SK-N-DZ (cell line): Measurements from ENCODE around the gene SENP1.

Source experiments
- DNase-seq: peaks from one replicate; pipeline ENCODE4 v3.0.0-alpha.2; 2015; ENCODE audit warnings: low spot score

SENP1 gene

DNA sequence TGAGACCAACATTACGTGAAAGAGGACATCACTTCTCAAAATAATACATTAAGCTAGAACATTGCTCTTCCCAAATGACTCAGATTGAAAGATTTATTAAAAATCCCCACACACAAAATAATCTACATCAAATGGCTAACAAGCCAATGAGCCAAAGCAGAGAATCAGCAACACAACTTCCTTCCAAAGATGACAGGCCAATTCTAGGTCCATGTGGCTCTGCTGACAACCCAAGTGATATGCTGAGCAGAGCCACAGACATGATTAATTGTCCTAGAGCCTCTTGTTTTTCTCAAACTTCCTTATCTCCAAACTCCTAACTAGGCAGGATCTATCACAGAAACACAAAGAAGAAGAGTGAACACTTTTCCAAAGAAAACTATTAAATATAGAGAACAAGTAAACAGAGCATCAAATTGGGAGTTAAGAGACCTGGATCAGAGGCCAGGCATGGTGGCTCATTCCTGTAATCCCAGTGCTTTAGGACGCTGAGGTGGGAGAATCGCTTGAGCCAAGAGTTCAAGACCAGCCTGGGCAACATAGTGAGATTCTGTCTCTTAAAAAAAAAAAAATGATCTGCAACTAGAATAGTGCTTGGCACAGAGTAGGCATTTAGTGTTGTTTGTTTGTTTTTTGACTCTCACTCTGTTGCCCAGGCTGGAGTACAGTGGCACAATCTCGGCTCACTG is 38.5 kb downstream of the SENP1 start:
- DNase-seq: no peak

DNA sequence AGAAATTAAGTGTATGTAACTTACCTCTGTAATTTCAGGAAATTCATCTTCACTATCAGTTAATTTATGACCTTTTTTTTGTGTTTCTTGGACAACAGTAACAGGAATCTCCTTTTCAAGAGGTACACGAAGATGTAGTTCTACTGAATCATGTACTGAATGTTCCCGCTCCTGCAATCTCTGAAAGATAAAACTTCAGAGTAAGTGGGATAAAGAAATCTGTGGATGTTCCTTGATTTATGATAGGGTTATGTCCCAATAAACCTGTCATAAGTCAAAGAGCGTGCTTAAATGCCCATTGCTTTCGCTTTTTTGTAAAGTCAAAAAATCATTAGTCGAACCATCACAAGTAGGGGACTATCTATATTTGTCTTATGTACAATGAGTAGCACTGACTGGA is 40.8 kb downstream of the SENP1 start:
- DNase-seq: no peak

DNA sequence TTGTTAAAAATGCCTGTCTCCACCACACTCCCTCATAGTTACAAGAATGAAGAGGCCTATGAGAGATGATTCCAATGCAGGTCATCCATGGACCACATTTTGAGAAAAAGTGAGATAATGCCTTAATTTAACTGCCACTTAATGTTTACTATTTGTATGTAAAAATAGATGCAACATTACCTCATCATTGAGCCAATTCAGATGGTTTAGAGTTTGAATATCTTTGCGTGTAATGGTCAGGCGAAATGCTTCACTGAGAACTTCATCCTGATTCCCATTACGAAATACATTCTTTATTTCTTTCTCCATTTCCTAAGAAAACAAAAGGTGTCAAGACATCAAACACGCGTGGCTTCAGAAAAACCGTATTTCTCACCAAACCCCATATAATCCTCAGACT is 42.3 kb downstream of the SENP1 start:
- DNase-seq: no peak

DNA sequence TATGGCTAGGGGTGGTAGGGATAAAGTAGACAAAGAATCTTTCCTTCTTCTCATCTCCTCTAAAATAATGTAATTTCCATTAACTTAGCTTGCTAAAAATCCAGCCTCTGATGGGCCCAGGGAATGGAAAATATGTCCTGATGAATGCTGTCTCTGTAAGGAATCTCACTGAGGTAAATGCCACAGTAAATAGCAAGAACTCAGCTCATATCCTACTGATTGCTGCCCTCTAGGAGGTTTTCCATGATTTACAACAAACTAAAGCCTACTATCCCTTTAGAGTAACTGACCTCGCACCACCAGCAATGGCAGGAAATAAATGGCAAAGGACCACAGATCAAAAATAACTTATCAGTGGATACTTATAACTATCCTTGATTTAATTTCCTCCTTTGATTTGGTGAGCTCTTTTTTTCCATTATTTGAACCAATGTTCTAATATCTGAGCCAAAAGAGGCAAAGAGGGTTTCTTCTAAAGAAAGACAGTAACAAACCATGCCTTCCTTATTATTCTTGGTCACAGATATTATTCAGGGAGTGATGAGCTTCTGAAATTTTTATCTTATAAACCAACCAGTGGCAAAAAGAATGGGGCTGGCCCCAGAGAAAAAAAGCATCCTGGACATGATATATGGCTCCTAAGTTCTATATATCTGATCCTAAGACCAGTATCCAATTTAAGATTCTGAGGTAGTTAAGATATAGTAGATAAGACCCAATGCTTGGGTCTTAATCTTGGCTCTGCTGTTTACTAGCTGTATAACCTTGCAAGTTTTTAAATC is 43.8 kb downstream of the SENP1 start:
- DNase-seq: no peak

DNA sequence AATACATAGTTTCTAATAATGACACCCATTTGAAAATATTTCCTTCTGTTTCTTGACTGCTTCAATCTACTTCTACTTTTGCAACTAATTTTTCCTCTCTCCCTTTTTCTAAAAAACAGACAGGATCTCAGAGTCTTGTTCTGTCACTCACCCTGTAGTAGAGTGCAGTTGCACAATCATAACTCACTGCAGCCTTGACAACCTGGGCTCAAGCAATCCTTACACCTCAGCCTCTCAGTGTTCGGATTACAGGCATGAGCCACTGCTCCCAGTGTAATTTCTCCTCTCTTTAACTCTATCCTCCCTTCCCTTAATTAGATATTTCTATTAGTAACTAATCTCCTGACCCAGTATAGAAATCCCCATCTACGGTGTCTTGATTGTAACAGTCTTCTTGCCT is 45.4 kb downstream of the SENP1 start:
- no peak for DNase-seq

DNA sequence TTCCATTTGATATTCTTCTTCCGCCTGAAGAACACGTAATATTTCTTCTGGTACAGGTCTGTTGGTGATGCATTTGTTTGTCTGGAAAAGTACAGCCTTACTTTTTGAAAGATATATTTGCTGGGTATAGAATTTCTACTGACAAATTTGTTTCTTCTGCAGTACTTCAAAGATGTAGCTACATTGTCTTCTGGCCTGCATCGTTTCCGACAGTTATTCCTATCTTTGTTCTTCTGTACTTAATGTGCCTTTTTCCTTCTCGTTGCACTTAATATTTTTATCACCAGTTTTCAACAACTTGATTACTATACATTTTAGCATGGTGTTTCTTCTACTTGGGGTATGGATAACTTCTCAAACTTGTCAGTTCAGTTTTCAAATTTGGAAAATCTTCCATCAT is 47.1 kb downstream of the SENP1 start:
- DNase-seq: no peak

DNA sequence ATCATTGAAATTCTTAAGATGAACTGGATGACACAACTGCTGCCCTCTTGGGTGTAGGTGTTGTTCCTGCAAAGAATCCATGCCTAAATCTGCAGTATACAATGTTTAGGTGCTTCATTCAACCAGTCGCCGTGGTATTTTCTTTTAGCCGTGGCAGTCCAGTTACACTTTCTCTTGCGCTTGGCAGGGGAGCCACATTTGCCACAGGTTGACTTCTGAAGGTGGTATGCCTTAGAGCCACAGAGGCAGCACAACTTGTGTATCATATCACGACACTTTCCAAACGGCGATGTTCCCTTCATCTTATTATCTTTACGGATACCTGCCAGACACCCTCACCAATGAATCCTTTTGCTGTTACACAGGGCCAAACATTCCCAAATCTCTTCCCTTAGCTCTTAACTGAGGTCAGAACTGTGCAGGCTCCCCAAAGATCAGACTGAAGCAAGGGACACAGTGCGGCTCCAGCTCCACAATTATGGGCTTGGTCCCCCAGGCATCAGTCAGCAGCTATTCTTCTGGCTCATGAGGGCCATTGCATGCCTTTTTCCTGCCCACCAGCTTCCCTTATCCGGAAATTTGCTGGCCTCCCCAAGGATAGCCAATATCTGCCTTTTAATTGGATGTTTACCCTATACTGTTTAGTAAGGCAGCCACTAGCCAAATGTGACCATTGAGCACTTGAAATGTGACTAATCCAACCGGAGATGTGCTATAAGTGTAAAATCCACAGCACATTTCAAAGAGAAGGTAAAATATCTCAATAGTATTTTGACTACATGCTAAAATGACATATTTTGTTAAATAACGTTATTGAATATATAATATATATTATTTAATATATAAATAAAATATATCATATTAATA is 50.7 kb downstream of the SENP1 start:
- DNase-seq: peak; percentile 12

DNA sequence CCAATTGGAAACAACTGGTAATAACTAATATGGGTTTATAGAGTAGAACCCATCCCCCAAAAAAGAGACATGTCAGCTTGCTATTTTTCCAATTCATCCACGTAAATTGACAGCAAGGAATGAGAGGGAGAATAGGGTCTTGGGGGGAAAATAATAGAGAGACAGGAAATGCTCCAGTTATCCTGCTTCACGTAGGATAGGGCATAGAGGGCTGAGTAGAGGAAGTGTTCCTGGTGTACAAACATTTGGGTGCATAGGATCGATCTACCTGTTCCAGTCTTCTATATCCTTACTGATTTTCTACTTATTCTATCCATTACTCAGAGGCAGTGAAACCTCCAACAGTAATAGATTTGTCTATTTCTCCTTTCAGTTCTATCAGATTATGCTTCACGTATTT is 52.0 kb downstream of the SENP1 start:
- DNase-seq: no peak

DNA sequence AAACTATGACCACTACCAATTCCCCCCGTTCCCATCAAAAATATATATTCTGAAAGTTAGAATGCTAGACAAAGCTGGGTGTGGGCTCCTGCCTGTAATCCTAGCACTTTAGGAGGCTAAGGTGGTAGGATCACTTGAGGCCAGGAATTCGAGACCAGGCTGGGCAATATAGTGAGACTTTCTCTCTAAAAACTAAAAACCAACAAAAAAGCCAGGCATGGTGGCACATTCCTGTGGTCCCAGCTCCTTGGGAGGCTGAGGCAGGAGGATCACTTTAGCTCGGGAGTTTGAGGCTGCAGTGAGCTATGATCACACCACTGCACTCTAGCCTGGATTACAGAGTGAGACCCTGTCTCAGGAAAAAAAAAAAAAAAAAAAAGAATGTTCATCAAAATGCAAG is 52.8 kb downstream of the SENP1 start:
- DNase-seq: no peak

DNA sequence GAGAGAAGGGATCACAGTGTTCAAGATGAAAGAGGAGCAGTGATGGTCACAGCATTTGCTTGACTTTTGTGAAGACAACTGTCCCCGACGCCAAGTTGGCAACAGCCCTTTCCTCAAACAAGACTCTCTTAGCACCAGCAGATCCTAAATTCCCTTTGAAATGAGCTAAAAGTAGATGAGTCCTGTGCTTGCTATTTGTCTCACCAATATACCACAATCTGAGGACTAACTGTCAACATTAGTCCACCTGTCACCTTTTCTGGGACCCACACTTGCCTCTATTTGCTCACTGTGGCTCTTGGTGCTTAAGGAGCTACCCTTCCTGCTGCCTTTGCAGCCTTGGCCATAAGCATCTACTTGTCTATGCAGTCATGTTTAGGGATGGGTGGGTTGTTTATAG is 54.2 kb downstream of the SENP1 start:
- DNase-seq: no peak

DNA sequence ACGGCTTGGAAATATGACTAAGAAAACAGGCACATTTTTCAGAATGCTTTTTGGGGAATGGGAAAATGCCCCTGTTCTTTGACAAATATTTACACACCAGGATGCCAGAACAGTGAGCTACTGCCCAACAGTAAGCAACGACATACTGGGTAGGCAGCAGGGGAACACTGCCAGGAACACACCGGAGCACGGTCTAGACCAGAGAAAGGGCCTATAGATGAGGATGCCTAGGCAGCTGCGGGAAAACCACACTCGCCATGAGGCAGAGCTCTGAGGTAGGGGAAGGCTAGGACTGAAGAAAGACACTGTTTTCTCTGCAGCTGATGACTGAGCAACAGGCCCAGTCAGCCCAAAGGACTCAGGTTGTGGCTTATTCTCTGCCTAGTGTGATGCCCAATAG is 55.7 kb downstream of the SENP1 start:
- DNase-seq: no peak

DNA sequence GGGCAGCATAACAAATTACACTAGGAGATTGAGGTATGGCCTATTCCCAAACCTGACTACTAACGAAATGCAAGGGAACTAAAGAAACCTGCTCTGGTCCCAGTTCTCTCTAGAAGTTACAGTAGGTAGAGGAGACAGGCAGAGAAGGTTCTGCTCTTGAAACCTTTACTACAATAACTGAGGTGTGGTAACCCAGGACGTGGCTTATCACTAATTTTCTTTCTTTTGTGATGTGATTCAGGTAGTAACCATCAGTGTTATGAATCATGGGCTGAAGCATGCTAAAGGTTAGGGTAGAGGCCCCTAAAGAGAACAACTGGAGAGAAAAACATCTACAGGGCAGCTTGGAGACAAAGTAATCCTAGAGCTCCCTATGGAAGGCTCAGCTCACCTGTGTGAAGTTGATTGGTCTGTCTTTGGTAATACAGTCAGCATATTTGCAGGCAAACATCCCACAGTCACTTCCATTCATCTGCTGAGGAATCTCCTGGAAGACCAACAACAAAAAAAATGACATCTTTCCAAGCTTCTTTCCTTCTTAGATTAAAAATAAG is 59.8 kb downstream of the SENP1 start:
- DNase-seq: no peak

DNA sequence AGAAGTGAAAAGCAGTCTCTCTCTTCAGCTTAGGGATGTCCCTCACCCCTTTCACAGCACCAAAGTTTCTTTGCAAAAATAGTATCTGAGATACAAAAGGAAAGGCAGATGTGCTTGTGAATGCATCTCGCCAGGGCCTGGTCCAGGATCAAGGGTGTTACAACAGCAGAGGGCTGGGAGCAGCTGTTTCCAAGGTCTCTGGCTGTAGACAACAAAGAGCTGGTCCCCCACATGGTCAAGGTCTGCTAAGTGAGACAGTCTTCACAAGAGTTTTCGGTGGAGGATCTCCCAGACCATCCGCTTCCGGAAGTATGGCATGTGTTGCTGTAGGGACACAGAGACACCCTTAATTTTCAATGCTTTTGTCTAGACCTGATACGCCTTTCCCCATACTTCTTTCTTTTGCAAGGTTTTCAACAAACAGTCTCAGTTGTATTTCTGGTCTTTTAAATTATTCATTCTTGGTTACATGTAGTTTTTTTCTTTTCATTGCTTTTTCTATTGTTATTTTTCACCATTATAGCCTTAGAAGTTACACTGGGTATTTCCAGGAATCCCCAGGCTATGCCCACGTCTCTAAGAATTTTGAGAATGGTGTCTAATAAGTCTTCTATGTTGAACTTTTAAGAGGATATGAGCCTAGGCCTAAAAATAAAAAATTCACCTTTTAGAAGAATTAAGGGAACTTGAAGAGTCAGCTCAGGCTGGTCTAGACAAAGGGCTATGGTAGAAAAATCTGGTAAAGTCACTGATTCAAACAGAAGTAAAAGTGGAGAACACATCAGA is 60.6 kb downstream of the SENP1 start:
- no peak for DNase-seq

DNA sequence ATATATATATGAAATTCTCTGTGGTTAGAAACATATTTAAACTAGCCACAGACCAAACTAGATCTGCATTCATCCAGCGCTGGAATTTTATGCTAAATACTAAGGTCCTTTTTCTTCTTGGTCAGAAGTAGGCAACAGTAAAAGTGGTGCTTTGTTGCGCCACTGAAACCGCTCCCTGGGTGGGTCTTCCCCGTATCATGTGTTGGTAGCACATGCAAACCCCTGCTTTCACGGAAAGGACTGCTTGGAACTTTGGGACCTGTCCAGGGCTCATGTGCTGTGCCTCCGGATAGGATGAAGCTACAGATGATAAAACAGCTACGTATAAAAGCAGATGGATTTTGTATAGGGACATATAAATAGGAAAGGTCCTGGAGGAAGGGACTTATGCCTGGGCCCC is 61.5 kb downstream of the SENP1 start:
- DNase-seq: no peak

DNA sequence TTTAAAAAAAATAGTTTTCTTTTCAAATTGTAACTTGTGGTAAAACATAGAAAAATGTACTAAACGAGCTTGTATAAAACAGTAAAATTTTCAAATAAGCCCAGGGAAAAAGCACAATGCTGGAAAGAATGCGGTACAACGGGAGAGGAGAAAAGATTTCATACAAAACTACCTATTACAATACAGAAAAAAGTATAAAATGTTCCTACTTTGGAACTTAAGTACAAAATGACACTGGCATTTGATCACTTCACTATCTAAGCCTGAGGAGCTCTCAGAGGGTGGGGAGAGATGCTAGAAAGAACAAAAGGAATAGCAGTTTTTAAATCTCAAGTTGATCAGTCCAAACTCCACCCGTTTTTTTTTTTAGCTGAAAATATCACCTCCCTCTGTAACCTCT is 62.1 kb downstream of the SENP1 start:
- no peak for DNase-seq

DNA sequence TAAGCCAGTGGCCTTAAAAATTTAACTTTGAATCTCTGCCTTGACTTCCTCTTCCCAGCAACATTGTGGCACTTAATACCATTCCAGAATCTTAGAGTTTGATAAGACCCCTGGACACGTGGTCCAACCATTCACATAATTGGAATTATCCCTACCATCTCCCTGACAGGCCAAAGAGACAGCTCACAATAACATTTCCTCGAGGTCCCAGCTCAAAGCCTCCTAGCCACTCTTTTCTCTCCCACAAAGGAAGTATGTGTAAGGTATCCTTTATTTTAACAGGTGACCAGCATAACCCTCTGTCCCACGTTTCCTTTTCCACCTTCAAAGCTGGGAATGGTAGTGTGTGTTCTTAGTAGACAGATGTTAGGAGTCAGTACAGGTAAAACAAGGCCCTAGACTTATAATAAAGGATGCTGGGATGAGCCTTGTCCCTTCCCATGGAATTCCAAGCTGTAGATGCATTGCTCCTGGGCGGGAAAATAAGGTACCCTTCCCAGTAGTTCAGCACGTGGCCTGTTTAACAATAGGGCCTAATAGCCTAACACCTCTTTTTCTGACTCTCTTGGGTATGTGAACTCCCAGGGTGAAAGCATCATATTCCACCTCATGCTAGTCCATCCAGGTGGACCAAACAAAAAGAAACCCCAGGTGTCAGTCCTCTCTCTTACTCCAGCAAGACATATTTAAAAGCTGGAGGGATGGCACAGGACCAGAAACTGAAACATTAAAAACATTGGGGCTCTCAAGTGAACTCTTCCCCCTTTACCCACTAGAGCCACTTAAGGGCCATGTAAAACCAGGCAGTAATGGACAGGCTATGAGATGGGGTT is 64.1 kb downstream of the SENP1 start:
- DNase-seq: no peak

DNA sequence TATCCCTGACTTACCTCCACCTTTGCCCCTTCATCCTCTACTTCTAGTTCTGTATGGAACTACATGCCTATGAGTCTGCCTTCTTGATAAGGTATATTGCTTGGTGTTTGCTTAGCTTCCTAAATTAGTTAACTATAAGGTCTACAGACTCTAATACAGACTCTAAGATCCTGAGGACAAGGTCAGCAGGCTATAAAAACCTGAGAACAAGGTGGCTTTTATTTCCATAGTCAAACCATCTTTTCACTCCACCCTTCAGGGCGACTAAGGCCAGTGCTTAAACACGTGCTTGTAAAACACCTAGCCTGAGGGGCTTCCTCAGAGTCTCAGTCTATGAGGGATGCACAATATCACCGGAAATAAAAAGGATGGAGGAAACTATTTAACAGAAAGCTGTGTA is 65.5 kb downstream of the SENP1 start:
- no peak for DNase-seq

DNA sequence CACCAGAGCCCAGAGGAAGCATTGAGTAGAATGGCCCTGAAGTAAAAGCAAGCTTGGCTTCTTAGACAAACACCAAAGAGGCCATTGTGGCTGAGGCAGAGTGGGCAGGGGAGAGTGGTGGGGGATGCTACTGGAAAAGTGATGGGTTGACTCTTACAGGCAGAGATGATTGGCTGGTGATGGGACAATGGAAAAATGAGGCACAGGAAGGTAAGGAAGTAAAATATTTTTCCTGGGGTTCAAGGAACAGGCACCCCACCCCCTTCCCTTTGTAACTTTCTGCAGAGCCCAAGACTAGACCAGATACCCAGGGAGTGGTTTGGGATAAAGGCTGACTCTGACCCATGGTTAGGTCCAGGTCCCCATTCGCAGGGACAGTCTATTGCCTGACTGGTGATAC is 66.7 kb downstream of the SENP1 start:
- DNase-seq: no peak

DNA sequence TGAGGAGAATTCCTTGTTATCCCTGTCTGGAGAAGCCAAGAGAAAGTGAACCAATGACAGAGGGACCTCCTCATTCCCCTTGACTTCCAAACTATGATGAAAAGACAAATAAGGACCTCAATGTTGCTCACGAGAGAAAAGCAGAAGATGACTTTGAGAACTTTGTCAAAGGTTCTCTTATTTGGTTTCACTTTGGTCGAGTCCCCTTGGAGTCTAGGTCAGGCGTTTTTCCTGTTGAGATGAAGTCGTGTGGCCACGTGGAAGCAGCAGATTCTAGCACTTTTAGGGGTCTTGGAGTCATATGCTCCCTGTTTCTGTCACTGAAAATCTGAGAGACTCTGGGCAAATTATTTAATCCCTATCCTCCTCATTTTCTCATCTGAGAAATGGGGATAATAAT is 67.8 kb downstream of the SENP1 start:
- DNase-seq: no peak

DNA sequence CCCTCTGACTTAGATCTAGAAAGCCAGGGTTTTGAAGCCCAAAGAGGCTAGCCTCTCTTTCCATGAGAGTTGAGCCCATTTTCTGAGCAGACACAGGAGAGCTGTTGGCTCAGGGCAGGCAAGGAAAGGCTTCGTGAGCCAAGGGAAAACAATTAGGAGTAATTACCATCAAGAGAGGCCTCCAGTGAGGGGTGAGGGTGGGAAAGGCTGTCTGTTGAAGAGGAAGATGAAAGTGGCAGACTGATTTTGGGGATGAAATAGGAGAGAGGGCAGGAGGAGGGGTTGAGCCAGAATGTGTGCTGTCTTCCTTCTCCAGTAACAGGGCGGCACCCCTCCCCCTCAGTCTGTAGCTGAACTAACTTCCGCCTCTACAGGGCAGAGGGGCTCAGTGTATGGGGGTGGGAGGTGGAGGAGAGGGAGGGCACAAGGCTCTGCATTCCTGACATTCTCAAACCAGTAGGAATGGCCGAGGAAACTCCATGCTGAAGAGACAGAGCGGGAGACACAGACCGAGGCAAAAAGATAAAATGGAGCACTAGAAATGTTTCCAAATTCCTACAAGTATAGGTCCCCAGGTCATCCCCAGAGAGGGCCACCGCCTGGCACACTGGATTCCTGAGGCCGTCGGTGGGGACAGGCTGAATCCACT is 68.5 kb downstream of the SENP1 start:
- DNase-seq: no peak
